ENCODE results near the gene FAM156A.
"Not testable (repeated sequence)": the region's sequence is repeated elsewhere in the genome, so short reads cannot be mapped to it uniquely, and the experiment has no call there.

The FAM156A gene

DNA sequence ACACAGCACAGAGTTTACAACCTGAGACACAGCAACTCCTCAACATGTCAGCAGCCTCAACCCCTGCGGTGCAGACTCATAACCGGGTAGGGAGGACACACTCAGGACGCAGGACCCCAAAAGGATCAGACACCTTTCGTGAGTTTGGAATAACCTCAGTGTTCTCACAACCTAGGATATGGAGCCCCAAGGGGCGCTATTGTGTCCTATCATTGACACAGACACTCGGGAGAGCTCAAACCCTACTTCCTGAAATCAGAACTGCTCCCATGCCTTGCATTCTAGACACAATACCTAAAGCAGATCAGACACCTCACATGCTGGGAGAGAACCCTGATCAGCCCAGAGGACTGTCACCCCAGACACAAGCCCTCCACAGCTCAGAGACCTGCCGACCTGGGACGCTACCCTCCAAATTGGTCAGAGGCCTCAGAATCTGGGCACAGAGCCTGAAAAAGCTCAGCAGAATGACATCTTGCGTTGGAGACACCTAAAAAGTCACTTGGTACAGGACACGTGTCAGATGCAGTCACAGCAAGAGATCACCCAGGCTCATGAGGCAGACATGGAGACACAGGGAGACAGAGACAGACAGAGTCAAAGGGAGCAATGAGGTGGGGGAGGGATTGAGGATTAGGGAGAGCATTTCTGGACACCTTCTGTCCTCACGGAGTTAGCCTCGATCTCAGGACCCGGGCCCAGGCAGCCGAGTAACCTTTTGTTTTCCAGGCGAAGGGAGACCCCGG is 8.8 kb upstream of the FAM156A start:
- DNase-seq (ENCODE audit: low read depth in 2 of 2): not testable (repeated sequence)

DNA sequence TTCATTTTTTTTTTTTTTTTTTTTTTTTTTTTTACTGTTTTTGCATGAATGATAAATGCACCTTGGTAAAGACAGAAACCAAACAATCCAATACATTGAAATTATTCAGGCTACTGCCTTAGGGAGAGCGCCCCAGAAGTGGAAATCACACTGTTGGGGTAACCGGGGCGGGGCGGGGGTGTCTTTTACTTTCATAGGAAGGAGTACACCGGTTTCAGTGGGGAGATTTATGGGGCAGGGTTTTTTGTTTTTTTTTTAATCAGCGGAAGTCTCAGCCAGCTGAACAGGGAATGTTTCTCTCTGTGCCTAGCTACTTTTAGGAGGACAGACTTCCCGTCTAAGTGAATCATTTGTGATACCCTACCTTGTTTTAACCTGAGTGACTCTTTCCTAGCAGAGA is 643 bp upstream of the FAM156A start:
- DNase-seq (ENCODE audit: low read depth in 2 of 2): not testable (repeated sequence)

DNA sequence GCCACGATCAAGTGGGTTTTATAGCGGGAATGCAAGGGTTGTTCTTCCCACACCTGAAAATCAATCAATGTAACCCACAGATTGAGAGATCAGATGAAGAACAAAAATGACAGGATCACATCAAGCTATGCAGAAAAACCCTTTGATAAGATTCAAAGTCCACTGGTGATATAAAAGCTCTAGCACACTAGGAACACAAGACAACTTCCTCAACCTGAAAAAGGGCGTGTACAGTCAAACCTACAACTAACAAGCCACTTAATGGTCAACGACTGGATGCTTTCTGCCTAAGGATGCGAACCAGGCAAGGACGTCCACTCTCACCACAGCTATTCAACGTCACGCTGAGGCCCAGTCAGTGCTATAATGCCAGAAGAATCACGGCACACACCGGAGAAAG is 8.4 kb downstream of the FAM156A start:
- not testable (repeated sequence) for DNase-seq (ENCODE audit: low read depth in 2 of 2)

DNA sequence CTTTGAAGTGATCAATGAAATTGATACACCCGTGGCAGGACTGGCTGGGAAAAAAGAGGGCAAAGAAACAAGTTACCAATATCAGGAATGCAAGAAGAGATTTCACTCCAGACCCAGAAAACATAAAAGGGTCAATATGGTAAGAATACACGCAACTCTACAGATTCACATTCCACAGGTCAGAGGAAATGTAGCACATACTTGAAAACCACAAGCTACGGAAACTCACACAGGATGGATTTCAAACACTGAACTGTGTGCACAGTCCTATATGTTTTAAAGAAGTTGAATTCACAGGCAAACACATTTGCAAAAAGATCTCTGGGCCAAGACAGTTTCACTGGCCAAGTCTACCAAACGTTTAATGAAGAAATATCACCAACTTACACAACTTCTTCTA is 9.0 kb downstream of the FAM156A start:
- not testable (repeated sequence) for DNase-seq (ENCODE audit: low read depth in 2 of 2)

DNA sequence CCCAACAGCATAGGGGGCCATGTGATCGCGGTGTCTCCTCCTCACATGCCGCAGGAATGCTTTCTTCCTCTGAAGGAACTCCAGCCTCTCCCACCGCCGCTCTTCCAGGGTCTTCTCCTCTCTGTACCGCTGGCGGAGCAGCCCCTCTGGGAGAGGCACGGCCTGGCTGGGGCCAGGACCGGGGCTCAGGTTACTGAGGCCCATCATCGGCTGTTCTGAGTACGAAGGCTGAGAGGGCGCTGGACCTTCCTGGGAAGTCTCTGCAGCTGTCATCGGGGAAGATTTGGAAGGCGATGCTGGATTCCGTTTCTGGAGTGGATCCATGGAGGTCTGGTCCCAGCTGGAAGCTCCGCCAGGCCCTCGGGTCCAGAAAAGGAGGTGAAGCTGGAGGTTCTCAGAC is 10.1 kb downstream of the FAM156A start:
- DNase-seq (ENCODE audit: low read depth in 2 of 2): not testable (repeated sequence)

DNA sequence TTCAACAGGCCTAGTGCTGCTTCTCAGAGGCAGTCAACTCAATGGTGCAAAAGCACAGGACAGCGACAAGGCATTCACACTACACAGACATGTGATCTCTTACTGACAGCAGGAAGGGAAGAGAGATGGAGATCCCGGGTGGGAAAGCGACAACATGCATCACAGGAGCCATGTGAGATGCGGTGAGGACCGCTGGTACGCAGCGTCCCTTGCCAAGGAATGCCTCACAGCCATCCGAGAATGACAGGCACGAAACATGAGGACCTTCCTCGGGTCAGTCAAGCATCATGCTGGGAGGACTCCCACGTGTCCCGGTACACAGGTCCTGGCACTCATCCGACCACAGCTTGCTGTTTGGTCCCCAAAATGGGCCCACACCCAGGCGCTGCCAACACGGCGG is 10.8 kb downstream of the FAM156A start:
- DNase-seq (ENCODE audit: low read depth in 2 of 2): not testable (repeated sequence)

DNA sequence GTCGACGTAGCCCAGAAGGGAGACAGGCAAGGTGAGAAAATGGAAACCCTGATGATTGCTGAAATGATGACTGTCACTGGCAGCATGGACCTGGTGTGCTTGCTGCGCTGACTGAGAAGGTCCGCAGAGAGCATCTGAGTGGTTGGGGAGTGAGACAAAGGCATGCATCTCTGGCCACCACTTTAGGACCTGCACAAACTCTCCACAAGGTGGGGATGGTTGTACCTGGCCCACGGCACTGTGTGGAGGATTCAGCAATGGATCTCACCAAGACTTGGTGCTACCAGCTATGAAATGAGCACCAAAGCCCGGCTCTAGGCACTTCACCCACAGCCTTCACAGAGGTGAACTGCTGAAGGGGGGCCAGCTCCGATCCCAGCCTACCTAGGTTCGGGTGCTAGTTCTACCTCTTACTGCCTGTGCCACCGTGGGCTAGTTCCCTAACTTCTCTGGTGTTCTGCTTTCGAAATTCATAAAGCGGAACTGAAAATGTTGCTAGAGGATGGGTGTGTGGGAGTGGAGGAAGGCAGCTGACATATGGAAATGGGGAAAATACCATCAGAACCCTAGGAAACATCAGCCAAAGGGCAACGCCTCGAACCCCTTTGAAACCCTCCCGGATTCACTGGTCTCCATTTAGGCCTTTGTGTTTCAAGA is 12.4 kb downstream of the FAM156A start:
- DNase-seq (ENCODE audit: low read depth in 2 of 2): not testable (repeated sequence)

DNA sequence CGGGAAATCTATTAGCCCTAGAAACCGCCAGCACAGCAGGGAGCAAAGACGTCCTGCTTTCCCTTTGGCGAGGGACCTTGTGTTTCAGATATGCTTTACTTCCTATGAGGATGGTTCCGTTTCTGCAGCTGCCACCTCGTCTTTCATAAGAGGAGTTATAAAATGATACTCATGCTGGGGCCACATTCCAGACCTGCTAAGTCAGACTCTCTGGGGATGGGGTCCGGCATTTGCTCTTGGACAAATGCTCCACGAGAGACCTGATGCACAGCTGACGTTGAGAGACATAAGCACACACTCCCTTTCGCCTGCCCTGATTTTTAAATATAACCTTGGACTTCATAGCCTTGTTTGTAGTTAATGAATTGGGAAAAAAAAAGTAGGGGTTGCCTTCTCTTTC is 16.6 kb downstream of the FAM156A start:
- DNase-seq (ENCODE audit: low read depth in 2 of 2): not testable (repeated sequence)

DNA sequence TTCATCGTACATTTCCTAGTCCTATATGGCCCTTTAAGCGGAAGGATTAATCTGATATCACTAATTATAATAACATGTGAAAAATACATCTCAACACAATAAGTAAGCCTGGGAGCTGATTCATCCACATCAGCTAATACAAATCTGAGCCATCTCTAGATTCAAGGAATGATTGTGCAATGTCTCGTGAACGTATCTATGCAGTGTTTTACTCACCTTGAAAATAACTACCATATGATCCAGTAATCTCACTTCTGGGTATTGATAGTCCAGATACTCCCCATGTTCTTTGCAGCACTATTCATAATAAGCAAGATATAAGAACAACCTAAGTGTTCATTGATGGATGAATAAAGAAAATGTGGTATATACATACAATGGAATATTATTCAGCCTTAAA is 17.6 kb downstream of the FAM156A start:
- not testable (repeated sequence) for DNase-seq (ENCODE audit: low read depth in 2 of 2)

DNA sequence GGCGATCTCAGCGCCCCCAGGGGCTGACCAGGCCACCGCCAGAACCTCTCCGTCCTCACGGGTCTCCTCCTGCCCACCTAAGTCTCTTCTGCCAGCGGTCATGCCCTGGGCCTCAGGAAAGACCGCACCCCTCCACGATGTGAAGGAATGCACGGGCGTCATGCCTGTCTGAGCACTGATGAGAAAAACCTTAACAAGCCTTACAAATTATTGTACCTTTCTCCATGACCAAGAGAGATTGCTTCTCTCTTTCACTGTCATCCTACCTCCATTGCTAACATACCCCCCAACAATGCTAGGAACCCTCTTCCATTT is 22.9 kb downstream of the FAM156A start:
- DNase-seq (ENCODE audit: low read depth in 2 of 2): not testable (repeated sequence)

DNA sequence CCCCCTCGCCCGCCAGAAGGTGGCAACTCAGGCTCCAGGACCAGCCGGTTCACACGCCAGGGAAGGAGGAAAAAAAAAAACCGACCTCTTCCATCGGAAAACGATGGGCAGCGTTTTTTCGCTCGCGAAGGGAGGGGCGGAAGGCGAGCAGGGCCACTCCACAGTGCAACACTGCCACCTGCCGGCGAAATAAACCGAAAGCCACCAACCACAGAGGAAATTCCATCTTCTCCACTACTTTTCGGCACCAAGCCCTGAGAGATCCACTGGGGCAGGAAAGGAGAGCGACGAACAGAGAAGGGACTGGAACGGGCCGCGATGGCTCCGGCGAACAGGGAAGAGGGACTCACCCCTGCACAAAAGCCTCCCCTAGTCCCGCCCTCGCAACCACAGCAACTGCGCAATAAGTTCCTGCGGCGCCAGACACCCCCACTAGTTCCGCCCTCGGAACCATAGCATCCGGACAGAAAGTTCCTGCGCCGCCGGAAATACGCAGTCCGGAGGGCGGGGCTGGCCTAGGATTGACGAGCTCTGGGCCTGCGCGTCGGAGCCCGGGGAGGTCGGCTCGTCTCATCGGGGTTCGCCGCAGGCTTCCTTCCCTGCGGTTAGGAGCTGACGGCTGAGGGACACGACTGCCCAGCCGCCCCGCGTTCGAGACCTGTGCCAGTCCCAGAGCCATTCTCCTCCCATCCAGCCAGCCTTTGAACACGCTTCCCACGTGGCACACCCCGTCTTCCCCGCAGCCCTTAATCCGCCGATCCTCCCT is 23.4 kb downstream of the FAM156A start:
- peak; percentile 84 to 92 for DNase-seq (ENCODE audit: low read depth in 2 of 2)

DNA sequence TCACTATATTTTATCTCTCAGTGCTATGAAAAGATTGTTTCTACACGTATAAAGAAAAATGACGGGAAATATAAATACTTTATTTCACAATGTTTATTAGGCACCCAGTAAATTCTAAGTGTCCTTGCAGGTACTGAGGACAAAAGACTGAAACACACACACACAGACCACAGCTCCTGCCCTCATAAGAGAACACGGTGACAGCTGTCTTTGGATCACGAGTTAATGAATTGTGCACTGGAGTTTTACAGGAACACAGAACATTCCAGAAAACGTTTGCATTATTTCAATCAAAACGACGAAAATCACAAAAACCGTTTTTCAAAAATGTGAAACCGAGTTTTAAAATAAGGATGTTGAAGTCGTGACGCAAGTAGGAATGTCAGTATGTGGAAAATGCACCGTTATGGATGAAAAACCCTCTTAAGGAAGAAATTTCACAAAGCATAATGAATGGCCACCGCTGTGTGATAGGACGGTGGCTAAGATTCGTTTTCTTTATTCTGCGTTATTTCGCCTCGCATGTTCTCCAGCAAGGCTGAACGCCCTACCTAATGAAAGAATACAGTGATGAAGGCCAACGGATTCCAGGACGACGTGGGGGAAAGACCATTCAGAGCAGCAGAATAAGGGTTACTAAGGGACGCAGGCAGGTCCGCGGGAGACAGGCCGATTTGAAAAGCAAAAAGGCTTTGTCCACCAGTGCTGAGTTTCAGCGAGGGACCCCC is 24.2 kb downstream of the FAM156A start:
- DNase-seq (ENCODE audit: low read depth in 2 of 2): no peak

DNA sequence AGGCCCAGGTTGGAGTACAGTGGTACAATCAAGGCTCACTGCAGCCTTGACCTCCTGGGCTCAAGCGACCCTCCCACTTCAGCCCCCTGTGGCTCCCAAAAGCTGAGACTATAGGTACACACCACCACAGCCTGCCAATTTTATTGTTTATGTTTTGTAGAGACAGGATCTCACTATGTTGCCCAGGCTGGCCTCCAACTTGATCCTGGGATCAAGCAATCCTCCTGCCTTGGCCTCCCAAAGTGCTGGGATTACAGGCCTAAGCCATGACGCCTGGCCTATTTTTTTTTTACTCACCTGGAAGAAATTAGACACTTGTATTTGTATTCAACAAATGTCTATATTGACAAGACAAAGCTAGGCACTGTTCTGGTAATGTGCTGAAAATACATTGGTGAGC is 25.1 kb downstream of the FAM156A start:
- DNase-seq (ENCODE audit: low read depth in 2 of 2): no peak

DNA sequence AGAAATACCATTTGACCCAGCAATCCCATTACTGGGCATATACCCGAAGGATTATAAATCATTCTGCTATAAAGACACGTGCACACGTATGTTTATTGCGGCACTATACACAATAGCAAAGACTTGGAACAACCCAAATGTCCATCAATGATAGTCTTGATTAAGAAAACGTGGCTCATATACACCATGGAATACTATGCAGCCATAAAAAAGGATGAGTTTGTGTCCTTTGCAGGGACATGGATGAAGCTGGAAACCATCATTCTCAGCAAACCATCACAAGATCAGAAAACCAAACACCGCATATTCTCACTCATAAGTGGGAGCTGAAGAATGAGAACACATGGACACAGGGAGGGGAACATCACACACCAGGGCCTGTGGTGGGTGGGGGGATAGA is 28.1 kb downstream of the FAM156A start:
- DNase-seq (ENCODE audit: low read depth in 2 of 2): not testable (repeated sequence)

DNA sequence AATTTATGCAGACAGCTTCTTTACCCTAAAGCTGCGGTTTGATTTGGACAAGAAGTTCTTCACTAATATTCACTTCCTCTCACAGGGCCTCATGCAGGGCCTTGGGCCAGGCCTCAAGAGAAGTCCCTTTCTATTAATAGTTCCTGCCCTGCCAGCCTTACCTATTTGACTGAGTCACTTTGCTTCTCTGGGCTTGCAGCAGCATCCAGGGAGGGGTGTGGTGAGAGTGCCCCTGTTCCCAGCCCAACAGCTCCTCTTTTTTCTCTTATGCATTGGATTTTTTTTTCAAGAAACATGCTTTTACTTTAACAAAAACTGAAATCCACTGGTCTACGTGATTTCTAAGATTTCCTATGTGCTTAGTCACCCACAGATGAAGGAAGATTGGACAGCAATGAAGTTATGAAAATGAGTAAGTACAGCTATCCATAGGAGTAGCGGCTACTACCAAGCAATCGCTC is 34.5 kb downstream of the FAM156A start:
- DNase-seq (ENCODE audit: low read depth in 2 of 2): no peak

DNA sequence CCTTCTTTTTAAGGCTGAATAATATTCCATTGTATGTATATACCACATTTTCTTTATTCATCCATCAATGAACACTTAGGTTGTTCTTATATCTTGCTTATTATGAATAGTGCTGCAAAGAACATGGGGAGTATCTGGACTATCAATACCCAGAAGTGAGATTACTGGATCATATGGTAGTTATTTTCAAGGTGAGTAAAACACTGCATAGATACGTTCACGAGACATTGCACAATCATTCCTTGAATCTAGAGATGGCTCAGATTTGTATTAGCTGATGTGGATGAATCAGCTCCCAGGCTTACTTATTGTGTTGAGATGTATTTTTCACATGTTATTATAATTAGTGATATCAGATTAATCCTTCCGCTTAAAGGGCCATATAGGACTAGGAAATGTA is 43.6 kb downstream of the FAM156A start:
- DNase-seq (ENCODE audit: low read depth in 2 of 2): not testable (repeated sequence)

DNA sequence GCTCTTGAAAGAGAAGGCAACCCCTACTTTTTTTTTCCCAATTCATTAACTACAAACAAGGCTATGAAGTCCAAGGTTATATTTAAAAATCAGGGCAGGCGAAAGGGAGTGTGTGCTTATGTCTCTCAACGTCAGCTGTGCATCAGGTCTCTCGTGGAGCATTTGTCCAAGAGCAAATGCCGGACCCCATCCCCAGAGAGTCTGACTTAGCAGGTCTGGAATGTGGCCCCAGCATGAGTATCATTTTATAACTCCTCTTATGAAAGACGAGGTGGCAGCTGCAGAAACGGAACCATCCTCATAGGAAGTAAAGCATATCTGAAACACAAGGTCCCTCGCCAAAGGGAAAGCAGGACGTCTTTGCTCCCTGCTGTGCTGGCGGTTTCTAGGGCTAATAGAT is 44.6 kb downstream of the FAM156A start:
- DNase-seq (ENCODE audit: low read depth in 2 of 2): not testable (repeated sequence)

DNA sequence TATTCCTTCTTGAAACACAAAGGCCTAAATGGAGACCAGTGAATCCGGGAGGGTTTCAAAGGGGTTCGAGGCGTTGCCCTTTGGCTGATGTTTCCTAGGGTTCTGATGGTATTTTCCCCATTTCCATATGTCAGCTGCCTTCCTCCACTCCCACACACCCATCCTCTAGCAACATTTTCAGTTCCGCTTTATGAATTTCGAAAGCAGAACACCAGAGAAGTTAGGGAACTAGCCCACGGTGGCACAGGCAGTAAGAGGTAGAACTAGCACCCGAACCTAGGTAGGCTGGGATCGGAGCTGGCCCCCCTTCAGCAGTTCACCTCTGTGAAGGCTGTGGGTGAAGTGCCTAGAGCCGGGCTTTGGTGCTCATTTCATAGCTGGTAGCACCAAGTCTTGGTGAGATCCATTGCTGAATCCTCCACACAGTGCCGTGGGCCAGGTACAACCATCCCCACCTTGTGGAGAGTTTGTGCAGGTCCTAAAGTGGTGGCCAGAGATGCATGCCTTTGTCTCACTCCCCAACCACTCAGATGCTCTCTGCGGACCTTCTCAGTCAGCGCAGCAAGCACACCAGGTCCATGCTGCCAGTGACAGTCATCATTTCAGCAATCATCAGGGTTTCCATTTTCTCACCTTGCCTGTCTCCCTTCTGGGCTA is 48.9 kb downstream of the FAM156A start:
- not testable (repeated sequence) for DNase-seq (ENCODE audit: low read depth in 2 of 2)

DNA sequence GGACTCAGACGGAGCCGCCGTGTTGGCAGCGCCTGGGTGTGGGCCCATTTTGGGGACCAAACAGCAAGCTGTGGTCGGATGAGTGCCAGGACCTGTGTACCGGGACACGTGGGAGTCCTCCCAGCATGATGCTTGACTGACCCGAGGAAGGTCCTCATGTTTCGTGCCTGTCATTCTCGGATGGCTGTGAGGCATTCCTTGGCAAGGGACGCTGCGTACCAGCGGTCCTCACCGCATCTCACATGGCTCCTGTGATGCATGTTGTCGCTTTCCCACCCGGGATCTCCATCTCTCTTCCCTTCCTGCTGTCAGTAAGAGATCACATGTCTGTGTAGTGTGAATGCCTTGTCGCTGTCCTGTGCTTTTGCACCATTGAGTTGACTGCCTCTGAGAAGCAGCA is 50.4 kb downstream of the FAM156A start:
- DNase-seq (ENCODE audit: low read depth in 2 of 2): not testable (repeated sequence)

DNA sequence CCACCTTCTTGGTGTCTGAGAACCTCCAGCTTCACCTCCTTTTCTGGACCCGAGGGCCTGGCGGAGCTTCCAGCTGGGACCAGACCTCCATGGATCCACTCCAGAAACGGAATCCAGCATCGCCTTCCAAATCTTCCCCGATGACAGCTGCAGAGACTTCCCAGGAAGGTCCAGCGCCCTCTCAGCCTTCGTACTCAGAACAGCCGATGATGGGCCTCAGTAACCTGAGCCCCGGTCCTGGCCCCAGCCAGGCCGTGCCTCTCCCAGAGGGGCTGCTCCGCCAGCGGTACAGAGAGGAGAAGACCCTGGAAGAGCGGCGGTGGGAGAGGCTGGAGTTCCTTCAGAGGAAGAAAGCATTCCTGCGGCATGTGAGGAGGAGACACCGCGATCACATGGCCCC is 51.2 kb downstream of the FAM156A start:
- not testable (repeated sequence) for DNase-seq (ENCODE audit: low read depth in 2 of 2)

DNA sequence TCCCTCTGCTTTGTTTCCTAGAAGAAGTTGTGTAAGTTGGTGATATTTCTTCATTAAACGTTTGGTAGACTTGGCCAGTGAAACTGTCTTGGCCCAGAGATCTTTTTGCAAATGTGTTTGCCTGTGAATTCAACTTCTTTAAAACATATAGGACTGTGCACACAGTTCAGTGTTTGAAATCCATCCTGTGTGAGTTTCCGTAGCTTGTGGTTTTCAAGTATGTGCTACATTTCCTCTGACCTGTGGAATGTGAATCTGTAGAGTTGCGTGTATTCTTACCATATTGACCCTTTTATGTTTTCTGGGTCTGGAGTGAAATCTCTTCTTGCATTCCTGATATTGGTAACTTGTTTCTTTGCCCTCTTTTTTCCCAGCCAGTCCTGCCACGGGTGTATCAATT is 52.2 kb downstream of the FAM156A start:
- not testable (repeated sequence) for DNase-seq (ENCODE audit: low read depth in 2 of 2)
